DMS53 (cell line): ENCODE measurements around the gene NAP1L1.

Experiments
- DNase-seq: peaks from one replicate; lab custom pipeline; 2025; lab: John Stamatoyannopoulos, UW

NAP1L1 gene

DNA sequence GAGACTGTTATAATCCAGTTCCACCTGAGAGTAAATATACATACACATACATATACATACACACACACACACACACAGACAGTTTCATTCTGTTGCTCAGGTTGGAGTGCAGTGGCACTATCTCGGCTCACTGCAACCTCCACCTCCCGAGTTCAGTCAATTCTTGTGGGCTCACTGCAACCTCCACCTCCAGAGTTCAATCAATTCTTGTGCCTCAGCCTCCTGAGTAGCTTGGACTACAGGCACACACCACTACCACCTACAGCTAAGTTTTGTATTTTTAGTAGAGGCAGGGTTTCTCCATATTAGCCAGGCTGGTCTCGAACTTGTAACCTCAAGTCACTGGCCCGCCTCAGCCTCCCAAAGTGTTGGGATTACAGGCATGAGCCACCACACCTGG, 44.0 kb downstream of the NAP1L1 start:
- no peak for DNase-seq

DNA sequence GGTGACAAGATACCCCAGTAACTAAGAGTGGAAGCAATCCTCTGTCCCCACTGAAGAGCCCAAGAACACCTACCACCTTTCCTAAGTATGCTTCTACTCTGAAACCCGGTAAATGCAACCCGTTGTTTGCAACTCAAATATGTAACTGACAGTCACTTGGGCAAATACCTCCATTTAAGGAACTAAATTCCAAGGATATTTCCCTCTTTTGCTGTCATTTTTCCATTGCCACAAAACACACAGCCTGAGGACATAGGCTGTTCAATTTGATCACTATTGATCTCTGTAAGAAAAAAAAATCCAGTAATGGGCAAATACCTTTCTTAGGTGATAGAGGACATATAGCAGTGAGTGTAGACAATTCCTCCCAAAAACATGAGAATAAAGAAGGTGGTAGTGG, 46.3 kb downstream of the NAP1L1 start:
- DNase-seq, result no peak

DNA sequence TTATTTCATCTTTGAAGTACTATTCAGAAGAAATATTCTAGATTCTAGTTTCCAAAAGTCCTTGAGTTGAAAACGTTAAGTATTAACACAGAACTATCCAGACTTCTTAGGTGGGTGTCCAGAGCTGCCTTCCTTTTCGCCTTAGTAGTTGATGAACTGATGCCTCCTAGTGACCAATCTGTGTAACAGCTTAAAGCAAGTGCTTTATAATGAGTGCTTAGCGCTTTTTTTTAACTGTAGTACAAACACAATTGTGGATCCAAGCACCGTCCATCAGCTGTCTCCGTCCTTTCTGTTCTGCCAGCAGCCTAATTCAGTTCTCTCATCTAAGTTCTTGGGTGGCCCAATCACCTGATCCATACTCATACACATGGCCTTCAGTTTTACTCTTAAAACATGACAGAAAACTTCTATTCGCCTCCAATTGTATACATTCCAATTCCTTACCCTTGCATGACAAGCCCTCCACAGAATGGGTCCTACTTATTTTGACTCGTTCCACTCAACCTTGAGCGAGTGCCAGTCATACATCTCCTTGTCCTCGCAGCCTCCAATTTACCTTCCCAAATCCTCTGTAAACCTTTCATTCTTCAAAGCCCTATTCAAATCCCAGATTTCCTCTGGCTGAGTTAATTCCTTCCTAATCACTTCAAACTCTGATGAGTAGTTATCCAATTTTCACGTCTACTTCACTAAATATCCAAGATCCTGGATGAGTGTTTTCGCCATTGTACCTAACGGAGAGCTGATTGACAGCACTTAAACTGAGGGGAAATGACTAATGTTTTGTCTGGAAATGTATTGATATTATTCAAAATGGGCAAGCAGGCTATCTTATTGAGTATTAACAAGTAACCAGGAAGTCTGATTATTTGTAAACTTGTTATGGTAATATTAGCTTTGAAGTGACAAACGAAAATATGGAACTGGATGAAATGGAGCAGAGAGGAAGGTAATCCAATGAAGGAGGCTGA, 47.1 kb downstream of the NAP1L1 start:
- DNase-seq, result peak; percentile 96

DNA sequence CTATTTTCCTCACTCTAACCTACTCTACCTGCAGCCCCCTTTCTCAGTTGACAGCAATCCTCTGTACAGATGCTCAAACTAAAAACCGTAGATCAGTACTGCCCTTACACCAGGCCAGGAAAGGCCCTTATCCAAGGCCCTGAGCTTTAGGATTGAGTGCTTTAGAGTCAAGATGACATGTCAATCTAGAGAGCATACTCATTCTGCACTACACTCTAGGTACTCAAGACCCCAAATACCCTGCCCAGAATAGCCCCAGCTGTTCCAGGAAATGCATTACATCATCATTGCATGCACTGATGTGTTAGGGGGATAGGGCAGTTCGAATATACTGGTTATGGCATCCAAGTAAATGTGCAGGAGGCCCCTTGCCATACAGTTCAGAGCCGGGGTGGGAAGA, 49.4 kb downstream of the NAP1L1 start:
- DNase-seq, result no peak

DNA sequence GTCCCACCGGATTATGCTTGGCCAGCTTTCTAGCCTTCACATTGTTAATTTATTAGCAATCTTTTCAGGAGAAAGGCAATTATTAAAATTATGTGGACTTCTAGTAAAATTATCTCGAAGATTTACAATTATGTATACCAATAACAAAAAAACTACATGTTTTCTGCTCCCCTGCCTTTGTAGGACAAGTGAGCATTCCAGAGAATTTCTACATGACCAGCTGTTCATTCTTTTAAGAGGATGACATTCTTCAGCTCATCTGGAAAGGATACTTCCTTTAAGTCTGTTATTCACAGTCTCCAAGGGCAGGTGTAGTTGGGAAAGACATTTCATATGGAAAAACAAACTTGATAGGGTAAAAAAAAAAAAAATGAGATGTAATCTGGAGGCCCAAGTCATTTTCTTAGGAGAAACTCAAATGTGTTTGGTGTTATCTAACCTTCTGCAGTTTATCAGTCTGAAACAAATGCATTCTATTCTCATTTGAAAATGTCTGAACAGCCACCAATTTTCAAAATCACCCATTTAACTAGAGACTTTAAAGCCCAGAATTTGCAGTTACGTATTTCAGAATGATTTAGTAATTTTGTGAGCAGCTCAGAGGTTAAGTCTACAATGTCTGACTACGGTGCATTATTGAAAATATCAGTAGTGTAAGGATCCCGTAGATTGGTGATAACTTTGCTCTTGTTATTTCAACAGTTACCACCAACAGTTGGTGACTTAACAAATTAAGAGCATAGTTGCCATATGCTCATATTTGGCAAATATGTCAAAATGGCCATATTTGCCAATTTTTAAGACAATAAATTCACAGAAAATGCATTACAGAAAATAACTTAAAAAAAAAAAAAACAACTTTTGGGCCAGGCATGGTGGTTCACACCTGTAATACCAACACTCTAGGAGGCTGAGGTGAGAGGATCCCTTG, 51.1 kb downstream of the NAP1L1 start:
- peak; percentile 46 for DNase-seq

DNA sequence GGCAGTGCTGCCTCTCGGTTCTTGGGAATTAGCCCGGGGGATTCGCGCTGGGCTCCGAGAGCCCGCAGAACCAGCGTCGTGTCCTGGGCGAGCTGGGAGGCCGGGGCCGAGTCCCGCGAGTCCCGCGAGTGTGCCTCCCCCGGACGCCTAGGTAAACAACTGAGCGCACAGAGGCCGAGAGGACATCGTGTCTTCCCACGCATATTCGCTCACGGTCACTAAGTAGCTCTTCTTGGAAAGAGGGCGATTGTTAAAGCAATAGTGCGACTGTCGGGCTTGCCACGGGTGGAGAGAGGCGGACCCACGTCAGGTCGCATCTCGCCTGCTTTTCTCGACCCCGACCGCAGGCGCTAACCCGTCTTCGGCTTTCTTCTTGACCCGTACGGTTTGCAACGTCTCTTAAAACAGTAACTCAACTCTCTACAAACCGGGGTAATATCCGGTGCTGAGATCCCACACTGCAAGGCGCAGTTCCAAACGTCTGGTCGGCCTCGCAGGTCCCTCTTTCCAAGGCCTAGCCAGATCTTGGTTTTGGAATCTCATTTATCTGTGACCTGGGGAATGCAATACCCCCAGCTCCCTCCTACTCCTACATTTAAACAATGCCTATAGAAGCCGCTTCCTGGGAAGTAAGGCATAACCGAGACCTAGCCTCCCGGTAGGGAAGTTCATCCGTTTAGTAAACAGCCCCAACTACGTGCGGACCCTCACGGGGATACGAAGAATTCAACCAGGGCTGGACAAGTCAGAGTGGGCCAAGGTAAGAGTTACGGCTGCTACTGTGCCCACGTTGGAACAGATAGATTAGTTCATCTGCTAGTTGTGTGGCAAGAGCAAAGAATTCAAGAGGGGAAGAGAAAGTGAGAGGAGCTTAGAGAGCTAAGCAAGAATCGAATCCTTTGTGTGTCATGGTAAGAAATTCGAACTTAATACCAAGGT, 52.2 kb downstream of the NAP1L1 start:
- peak; percentile 89 for DNase-seq

DNA sequence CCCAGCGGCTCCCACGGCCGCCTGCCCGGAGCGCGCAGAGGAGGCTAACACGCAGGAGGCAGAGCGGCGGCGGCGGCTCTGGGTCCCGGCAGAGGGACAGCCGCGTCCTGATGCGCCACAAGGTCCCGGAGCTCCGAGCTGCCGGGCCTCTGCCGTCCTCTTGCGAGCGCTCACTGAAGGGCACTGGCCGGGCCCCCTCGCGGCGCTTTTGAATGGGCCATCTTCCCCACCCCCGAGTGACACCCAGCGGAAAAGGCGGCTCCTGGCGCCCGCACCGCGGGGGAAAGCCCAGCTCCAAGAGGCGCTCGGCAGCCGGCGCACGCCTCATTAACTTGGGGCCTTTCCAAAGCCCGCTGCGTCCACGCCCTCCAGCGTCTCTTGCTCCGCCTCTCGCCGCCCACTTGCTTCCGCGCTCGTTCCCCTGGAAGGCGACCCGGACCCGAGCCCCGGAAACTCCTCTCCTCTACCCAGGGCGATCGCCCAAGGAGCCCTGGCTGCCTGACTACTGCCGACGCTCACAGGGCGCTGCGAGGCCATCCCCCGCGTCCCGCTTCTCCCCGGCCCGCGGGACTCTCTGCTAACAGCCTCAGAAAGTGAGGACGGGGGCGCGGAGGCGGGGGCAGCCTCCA, 53.0 kb downstream of the NAP1L1 start, which contains the start of gene PHLDA1:
TSS of gene PHLDA1 (minus strand) at position 363 of the 629 bp plus-strand sequence.
- peak; percentile 99 for DNase-seq

DNA sequence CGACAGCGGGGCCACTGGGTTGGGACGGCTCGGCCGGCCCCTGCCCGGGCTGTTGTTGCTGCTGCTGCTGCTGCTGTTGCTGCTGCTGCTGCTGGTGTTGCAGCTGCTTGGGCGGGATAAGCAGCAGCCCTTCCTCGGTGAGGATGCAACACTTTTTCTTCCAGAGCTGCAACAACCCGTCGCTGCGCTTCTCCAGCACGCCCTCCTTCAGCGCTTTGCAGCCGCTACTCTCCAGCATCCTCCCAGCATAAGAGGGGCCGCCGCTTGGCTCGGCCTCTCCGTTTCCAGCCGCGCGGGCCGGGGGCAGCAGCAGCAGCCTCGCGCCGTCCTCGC, 53.4 kb downstream of the NAP1L1 start:
- no peak for DNase-seq

DNA sequence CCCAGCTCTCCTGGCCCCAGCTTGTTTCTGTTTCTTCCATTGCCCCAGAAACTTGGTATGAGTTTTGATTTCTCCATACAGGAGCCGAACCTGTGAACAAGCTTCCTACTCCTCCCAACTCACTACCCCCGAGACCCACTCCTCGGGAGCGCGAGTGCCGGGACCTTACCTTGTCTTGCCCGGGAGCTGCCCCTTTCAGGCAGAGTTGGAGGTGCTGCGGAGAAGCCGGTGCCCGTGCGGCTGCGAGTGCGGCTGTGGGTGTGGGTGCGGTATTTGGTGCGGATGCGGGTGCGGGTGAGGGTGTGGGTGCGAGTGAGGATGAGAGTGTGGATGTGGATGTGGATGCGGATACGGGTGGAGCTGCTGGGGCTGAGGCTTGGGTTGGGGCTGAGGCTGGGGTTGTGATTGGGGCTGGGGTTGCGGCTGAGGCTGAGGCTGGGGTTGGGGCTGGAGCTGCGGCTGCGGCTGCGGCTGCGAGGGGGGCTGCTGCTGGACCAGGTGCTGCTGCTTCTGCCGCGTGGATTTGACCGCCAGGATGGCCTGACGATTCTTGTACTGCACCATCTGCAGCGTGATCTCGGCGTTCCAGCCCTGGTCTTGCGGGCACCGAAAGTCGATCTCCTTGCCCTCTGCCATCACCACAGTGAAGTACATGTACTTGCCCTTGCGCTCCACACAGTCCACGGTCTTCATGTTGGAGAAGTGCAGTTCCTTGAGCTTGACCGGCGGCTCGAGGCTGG, 54.0 kb downstream of the NAP1L1 start:
- DNase-seq, result peak; percentile 80

DNA sequence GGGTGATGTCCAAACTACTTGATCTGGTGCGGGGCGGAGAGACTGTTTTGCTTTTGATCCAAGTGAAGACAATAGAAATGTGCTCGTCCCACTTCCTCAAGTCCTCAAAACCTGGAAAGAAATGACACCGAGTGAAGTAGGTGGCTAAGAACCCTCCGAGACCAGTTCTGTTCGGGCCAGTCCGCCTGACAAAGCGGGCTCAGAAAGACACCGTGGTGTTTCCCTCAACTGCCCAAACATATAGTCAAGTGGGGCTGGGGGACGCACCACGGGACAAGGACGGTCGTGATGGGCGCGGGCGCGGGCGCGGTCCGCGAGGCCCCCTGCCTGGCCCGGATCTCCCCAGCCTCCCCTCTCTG, 54.5 kb downstream of the NAP1L1 start:
- DNase-seq, result peak; percentile 65

DNA sequence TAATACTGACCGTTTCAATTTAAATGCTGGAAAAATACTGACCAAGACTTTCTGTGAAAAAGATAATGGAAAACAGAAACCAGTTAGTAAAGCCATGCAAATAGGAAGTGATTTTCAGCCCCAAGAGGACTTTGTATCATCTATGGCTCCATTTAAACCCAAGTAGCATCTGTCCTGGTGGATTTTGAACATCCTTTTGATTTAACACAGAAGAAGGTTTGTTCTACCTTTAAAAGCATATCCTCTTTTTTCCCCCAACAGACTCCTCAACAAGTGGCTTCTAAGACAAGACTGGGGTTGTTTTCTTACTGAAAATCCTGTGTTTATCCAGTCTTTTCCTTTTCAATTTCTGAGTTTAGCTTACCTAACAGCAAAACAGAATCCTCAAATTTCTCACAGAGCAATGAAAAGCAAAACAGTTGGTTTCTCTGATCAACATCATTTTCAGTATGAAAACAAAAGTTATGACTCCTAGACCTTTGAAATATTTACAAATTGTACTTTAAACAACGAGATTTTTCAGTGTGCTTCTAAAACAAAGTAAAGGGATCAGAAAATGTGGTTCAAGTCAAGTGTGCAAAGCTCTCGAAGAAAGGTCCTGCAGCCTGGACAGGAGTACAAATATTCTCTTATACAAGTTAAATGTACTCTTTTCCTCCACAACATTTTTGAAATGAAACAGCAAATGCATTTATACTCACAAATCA, 55.8 kb downstream of the NAP1L1 start:
- DNase-seq, result no peak

DNA sequence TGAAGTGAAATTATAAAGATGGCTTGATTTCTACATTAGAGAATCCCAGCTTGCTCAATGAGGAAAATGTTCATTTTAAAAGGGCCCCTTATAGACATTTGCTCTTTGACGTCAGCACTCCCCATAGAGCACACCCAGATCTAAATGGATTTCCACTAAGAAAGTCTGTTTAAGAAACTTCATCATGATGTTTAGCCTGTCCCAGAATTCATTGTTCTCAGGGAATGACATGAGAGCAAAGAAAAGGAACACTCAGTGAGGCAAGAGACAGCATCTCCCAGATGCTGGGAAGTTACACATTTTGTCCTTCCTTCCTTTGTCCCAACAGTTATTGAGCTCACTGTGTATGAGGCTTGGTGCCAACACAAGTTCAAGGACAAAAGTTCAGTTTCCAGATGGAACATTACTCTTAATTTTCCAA, 57.8 kb downstream of the NAP1L1 start:
- no peak for DNase-seq

DNA sequence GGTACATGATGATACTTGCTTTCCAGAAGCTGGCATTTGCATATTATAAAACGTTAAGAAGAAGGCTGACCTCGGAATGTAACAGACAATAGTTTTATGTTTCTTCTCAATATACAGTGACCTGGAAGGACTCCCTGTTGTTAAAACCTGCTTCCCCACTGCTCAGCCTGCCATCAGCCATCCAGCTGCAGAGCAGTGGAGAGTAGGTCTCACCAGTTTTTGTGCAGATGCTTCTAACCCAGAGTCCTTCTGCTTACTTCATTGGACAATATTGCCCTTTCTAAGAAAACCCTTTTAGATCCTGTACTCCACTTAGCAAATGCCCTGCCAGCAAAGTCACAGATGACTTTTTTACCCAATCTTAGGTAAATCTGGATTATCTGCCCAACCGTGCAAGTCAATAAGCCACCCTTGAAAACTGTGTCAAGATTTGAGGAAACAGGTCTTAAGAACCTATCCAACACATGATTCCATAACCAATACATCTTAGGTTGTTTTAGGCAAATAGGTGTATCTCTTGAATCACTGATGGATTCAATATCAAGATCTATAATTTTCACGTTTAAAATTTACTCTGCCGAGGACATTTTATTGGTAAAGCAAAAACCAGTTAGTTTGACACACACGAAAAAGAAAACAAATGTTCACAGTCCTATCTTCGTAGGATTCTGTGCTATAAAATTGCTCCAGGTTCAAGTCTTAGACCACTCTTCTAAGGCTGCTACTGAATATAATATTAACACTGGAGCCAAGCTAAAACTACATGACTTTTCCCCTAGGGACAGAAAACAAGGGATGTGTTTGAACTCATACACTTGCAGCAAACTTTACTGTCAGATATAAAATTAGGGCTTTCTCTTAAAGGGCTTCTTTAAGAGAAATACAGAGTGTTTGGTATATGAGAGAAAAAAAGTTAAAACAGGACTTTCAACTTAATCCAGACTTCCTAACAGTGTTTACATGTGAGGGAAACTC, 58.6 kb downstream of the NAP1L1 start:
- DNase-seq, result peak; percentile 38

DNA sequence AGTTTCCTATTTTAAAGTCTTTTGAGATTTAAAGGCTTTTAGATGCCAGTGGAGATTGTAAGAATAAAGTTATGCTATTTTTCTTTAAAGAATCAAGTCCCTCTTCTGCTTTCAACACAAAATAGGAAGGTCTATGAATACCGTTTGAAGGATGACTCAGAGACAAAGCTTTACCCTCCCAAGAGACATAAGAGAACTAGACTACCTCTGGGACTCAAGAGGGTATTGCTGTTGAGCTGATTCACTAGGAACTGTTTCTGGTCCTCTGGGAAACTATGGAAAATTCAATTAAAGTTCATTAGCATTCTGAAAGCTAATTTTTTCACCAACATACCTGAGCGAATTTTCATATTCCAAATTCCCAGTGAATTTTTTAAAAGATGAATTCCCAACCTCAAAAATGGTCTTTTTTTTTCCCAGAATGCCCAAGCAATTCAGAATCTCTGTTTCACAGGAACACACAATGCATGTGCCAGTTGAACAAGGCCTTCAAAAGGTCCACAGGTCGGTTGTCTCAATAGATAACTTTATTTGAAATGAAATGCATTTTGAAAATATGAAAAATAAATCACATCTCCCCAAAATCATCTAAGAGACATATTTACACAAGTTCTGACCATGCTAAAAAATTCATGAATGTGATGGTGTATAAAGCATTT, 59.4 kb downstream of the NAP1L1 start:
- DNase-seq, result peak; percentile 55

DNA sequence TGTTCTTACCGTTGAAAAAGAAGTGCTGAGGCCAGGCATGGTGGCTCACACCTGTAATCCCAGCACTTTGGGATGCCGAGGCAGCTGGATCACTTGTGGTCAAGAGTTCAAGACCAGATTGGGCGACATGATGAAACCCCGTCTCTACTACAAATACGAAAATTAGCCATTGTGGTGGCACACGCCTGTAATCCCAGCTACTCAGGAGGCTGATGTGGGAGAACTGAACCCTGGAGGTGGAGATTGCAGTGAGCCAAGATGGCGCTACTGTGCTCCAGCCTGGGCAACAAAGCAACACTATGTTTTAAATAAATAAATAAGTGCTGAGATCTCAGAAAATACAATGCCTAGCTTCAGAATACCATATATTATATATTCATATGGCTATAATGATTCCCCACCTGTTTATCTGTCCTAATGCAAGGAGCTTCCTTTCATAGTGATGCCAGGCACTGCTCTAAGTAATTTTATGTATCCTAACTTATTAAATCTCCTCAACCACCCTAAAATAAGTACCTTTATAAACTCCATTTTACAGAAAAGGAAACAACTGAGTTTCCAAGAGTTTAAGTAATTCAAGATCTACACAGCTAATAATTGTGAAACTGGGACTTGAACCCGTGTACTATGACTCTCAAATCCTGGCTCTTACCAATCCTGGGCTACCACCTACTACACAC, 60.2 kb downstream of the NAP1L1 start:
- no peak for DNase-seq

DNA sequence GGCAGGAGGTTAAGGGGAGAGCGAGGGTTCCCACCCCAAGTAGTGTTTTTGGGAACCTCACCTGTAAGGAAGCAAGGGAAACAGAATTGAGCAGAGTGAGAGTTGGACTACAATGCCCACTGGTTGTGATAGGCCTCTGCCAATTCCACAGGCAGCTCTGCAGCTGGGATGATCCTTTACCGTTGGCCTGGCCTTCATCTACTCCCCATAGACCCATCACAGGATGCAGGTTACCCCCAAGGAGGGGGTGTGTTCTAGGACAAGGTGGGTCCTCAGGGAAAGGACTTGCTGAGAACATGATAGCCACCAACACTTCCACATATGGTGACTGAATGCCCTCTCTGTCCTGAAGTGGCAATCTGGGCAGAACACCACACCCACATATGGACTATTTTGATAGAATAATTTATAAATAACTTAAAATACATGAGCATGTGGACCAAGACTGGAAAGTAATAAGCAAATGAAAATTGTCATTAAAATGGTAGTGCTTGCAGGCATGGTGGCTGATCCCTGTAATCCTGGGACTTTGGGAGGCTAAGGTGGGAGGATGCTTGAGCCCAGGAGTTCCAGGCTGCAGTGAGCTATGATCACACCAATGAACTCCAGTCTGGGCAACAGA, 61.3 kb downstream of the NAP1L1 start:
- no peak for DNase-seq

DNA sequence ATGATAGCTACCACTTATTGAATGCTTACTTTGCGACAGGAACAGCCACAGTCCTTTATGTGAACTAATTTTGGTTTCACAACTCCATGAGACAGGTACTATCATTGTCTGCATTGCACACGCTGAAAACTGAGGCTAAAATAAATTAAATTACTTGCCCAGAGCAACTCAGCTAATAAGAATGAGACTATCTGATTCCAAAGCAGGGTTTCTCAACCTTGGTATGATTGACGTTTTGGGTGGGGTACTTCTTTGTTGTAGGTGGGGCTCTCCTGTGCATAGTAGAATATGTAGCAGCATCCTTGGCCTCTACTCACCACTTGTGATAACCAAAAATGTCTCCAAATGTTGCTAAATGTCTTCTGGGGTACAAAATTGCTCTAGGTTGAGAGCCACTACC, 62.0 kb downstream of the NAP1L1 start:
- DNase-seq, result no peak
